Measurements from ENCODE around the gene TMEM35B. TPM values are rescaled to one million over a fixed set of nuclear protein-coding genes. Genes with fewer than 3 reads are reported as not detected.
"Not testable (repeated sequence)": the region's sequence is repeated elsewhere in the genome, so short reads cannot be mapped to it uniquely, and the experiment has no call there.

TMEM35B gene
- 31.6 and 56.6 TPM in 2 replicates for total RNA-seq

GRCh38 chr1:34984793-34985608, at the start of gene TMEM35B:
Gene TMEM35B (minus strand): TSS chr1:34985347. CDS start chr1:34985305, 42 bp downstream.
- DNase-seq (ENCODE audit: extremely low read depth, low read depth, low spot score): no peak

GRCh38 chr1:35033346-35033745, 48.2 kb upstream of the TMEM35B start:
- DNase-seq (ENCODE audit: extremely low read depth, low read depth, low spot score): no peak

- no peak for DNase-seq (ENCODE audit: extremely low read depth, low read depth, low spot score)
Measured at GRCh38 chr1:35032384-35032739, 47.2 kb upstream of the TMEM35B start.

- peak; percentile 16 for DNase-seq (ENCODE audit: extremely low read depth, low read depth, low spot score)
Measured at GRCh38 chr1:35030756-35031446, 45.8 kb upstream of the TMEM35B start.

- DNase-seq (ENCODE audit: extremely low read depth, low read depth, low spot score): no peak
Measured at GRCh38 chr1:35030338-35030737, 45.2 kb upstream of the TMEM35B start.

- DNase-seq (ENCODE audit: extremely low read depth, low read depth, low spot score): no peak
Measured at GRCh38 chr1:35029761-35030160, 44.6 kb upstream of the TMEM35B start.

GRCh38 chr1:35016406-35016805, 31.3 kb upstream of the TMEM35B start:
- no peak for DNase-seq (ENCODE audit: extremely low read depth, low read depth, low spot score)

- no peak for DNase-seq (ENCODE audit: extremely low read depth, low read depth, low spot score)
Measured at GRCh38 chr1:35014486-35014885, 29.3 kb upstream of the TMEM35B start.

- no peak for DNase-seq (ENCODE audit: extremely low read depth, low read depth, low spot score)
Measured at GRCh38 chr1:35005711-35006110, 20.6 kb upstream of the TMEM35B start.

GRCh38 chr1:35001743-35002142, 16.6 kb upstream of the TMEM35B start:
- DNase-seq (ENCODE audit: extremely low read depth, low read depth, low spot score): no peak

- no peak for DNase-seq (ENCODE audit: extremely low read depth, low read depth, low spot score)
Measured at GRCh38 chr1:34994878-34995277, 9.7 kb upstream of the TMEM35B start.

- DNase-seq (ENCODE audit: extremely low read depth, low read depth, low spot score): no peak
Measured at GRCh38 chr1:34988581-34988980, 3.4 kb upstream of the TMEM35B start.

- DNase-seq (ENCODE audit: extremely low read depth, low read depth, low spot score): no peak
Measured at GRCh38 chr1:34988147-34988546, 3.0 kb upstream of the TMEM35B start.

- DNase-seq (ENCODE audit: extremely low read depth, low read depth, low spot score): no peak
Measured at GRCh38 chr1:34987018-34987417, 1.9 kb upstream of the TMEM35B start.

GRCh38 chr1:34985609-34985904, 410 bp upstream of the TMEM35B start:
- not testable (repeated sequence) for DNase-seq (ENCODE audit: extremely low read depth, low read depth, low spot score)

- no peak for DNase-seq (ENCODE audit: extremely low read depth, low read depth, low spot score)
Measured at GRCh38 chr1:34984435-34984792, 733 bp downstream of the TMEM35B start.

GRCh38 chr1:34983700-34984355, 1.3 kb downstream of the TMEM35B start:
- DNase-seq (ENCODE audit: extremely low read depth, low read depth, low spot score): no peak

- DNase-seq (ENCODE audit: extremely low read depth, low read depth, low spot score): no peak
Measured at GRCh38 chr1:34982820-34983376, 2.2 kb downstream of the TMEM35B start.

GRCh38 chr1:34980715-34981114, 4.4 kb downstream of the TMEM35B start:
- no peak for DNase-seq (ENCODE audit: extremely low read depth, low read depth, low spot score)

- DNase-seq (ENCODE audit: extremely low read depth, low read depth, low spot score): no peak
Measured at GRCh38 chr1:34978921-34979320, 6.2 kb downstream of the TMEM35B start.

GRCh38 chr1:34977858-34978257, 7.3 kb downstream of the TMEM35B start:
- DNase-seq (ENCODE audit: extremely low read depth, low read depth, low spot score): no peak

- DNase-seq (ENCODE audit: extremely low read depth, low read depth, low spot score): no peak
Measured at GRCh38 chr1:34977210-34977471, 8.0 kb downstream of the TMEM35B start.

Measured in glomerular endothelial cell (primary cell).